ENCODE results near the gene RAB27A.
"Not testable (repeated sequence)": the region's sequence is repeated elsewhere in the genome, so short reads cannot be mapped to it uniquely, and the experiment has no call there.

The RAB27A gene

DNA sequence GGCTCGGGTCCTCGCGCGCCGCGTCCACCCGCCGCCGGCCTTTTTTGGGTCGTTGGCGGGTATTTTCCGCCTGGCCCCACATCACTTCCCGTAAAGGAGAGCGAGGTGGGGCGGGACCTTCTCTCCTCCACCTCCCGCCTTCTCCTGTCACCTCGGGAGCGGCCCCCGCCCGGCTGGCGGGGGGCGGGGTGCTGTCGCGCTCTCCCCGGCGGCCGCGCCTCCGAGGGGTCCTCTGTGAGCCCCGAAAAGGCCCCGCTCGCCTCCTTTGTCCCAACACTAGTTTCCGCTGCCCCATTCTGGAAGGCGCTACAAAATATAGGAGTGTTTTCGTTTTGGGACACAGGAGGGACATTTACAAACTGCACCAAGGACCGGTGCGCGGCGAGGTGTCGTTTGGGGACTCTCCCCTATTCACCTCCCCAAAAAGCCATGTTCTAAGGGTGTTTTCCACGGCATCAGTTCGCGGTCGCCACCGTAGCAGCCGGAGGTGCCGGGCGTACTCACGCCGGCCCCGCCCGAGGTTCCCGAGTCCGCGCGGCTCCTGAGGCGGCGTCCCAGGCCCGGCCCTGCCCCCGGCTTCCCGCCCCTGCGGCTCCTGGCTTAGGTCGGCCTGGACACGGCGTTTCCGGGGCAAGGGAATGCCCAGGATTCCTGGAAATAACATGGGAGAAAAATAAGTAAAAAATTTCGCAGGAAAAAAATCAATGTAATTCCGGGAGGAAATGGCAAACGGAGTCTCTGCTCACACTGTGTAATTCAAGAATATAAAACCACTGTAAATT is at the start of gene RAB27A:
Gene RAB27A, minus strand, starts transcription at position 68 of the 782 bp plus-strand sequence. CDS start 54,879 bp downstream, outside the sequence.
- peak; percentile 50 for DNase-seq

GRCh38 chr15:55337160-55337559 is 47.5 kb upstream of the RAB27A start:
- no peak for DNase-seq

GRCh38 chr15:55334997-55335396 is 45.4 kb upstream of the RAB27A start:
- no peak for DNase-seq

DNA sequence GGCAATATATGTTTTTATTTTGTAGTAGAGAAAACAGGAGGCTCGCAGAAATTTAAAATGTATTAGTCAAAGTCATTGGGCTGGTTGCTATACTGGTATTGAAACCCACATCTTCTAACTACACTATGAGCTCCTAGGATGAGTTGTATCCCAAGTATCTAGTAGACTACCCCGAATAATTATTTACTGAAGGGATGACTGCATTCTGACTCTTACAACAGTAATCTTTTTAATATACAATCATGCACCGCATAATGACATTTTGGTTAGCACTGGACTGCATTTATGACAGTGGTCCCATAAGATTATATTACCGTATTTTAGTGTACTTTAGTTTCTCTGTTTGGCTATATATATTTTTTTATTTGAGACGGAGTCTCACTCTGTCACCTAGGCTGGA is 44.8 kb upstream of the RAB27A start:
- DNase-seq = no peak

GRCh38 chr15:55327387-55327786 is 37.8 kb upstream of the RAB27A start:
- DNase-seq = no peak

DNA sequence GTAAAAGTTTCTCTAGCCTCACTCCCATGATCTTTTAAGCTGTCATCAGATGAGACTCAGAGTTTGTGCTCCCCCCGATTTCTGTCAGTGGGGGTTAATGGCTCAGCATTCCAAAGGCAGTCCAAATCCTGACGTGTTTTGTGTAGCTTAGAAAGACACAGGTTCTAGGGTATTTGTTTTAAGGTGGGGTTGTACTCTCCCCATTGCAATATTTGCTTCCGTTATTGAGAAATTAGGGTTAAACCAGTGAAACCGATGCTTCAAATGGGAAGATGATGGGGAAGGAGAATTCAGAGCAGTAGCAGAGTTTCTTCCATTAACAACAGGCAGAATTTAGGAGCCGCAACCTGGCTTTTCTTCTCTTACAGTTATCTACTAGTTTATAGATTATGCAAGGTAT is 32.9 kb upstream of the RAB27A start:
- DNase-seq = no peak

DNA sequence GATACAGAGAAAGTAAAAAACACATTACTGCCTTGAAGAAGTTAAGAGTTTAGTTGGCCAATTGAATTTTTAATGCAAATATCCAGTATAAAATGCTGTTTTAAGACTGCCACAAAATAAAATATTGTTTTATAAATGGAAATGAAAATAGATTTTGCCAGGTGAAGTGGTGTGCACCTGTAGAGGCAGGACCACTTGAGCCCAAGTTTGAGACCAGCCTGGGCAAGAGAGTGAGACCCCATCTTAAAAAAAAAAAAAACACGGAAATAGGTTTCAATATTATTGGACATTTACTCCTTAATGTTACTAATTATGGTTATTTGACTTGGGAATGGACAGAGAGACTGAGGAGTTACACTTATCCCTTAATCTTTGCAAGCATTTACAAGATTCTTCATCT is 31.4 kb upstream of the RAB27A start:
- no peak for DNase-seq

DNA sequence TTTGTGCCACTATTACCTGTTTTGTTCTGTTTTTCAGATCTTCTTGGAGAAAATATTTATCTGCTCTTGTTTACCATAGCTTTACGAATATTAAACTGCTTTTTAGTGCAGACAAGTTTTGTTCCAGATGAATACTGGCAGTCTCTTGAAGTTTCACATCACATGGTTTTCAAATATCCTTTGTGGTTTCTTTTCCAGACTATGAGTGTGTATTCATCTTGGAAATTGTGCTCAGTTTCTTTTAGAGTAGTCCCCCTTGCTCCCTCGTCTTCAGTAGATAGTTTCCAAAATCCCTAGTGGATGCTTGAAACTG is 30.6 kb upstream of the RAB27A start:
- no peak for DNase-seq

DNA sequence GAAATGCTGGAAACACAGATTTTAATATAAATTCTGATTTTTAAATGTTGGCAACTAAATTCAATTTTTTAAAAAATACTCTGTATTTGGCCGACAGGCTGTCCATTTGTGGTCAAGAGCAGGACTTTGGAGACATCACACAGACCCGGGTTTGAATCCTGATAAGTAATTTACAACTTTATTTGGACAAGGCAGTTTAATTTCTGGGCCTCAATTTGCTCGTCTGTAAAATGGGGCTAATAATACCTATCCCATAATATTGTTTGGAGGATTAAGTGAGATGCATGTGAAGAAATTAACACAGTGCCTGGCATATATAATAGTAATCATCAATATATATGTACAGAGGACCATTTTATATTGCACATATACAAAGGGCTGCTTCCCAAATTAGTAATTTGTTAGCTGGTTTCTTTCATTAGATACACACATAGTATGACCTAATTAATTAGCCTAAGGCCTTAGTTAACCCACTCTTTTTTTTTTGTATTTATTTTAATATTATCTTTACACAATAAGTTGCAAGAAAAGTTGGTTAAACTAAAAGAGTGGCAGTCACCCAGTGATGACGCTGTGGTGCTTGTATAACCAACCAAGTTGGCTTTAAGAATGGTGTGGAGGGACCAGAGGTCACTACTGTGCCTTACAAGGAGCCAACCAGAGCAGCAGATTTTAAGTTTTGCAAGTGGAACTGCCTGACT is 30.1 kb upstream of the RAB27A start:
- no peak for DNase-seq

DNA sequence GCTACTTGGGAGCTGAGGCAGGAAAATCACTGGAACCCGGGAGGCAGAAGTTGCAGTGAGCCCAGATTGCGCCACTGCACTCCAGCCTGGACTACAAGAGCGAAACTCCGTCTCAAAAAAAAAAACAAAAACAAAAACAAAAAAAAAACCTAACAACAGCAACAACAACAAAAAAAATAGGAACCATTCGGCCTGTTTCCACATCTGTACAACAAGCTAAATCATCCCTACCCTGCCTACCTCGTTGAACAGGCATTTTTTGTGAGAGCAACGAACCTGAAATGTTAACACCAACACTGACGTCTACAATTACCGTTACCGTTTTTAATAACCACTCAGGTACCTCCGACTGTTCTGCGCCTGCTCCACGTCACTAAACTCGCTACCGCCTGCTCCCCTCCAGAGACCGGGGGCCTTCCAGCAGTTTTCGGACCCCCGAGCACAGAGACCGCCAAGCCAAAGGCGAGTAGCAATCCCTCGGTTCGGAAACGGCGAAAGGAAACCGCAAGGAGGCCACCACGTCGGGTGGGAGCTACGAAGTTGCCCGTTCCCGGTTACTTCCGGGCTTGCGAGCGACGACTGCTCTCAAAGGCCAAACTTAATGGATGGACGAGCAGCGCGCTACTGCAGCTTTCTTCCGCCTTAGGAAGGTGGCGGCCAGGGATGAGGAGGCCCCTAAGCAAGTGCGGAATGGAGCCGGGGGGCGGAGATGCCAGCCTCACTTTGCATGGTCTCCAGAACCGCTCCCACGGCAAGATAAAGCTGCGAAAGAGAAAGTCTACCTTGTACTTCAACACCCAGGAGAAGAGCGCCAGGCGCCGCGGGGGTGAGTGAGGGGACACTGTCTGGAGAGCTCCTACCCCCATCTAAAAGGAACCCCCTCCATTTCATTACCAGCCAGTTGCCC is 29.2 kb upstream of the RAB27A start, which contains the start of the genes PIGB and PIGBOS1:
Gene PIGB, plus strand, starts transcription at position 635 of the 907 bp plus-strand sequence. Its CDS starts 29 bp downstream, at position 664.
Gene PIGBOS1, minus strand, starts transcription at position 536 of the 907 bp plus-strand sequence. CDS start 1,331 bp downstream, outside the sequence.
- peak; percentile 51 for DNase-seq

DNA sequence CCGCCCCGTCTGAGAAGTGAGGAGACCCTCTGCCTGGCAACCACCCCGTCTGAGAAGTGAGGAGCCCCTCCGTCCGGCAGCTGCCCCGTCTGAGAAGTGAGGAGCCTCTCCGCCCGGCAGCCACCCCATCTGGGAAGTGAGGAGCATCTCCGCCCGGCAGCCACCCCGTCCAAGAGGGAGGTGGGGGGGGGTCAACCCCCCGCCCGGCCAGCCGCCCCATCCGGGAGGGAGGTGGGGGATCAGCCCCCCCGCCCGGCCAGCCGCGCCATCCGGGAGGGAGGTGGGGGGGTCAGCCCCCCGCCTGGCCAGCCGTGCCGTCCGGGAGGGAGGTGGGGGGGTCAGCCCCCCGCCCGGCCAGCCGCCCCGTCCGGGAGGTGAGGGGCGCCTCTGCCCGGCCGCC is 13.2 kb upstream of the RAB27A start:
- not testable (repeated sequence) for DNase-seq

- no peak for DNase-seq
Measured at GRCh38 chr15:55297315-55297714, 7.7 kb upstream of the RAB27A start.

DNA sequence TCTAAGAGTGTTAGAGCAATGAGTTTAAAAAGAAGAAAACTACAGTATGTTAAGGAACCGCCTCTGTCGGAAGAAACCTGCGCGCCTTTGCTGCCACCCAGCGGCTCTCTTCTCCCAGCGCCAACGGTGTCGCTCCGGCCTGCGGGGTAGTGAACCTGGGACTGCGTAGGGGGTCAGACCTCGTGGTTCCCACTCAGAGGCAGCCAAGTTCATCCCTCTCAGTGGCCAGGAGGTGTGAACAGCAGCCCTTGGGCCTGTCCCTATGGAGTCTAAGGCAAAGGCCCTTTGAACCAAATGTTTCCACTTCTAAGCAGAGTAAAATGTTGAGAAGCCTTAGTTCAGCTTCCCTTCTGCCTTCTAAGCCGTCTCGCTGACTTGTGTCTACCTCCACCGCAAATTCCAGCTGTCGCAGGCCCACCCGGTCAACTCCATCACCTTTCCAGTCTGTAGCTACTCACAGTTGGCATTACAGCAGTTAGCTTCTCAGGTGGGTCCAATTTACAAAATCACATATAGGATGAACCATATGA is 980 bp upstream of the RAB27A start:
- peak; percentile 58 for DNase-seq

- DNase-seq = no peak
Measured at GRCh38 chr15:55289011-55289745, 435 bp downstream of the RAB27A start.

- DNase-seq = no peak
Measured at GRCh38 chr15:55288006-55288717, 1.5 kb downstream of the RAB27A start.

DNA sequence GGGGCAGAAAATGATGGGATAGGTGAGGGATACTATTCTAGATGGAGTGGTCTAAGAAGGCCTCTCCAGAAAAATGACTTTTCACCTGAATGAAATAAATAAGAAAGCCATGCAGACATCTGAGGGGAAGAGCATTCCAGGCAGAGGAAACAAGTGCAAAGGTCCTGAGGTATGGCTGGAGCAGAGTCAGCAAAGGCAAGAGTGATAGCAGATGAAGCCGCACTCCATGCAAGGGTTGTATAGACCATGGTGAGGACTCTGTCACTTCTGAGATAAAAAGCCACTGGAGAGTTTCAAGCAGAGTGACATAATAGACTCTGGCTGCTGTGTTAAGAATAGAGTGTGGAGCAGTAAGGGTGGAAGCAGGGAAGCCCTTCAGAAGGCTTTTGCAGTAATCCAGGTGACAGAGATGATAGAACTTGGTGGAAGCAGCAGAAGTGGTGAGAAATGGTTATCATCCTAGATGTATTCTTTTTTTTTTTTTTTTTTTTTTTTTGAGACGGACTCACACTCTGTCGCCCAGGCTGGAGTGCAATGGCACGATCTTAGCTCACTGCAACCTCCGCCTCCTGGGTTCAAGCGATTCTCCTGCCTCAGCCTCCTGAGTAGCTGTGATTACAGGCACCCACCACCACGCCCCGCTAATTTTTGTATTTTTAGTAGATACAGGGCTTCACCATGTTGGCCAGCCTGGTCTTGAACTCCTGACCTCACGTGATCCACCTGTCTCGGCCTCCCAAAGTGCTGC is 3.0 kb downstream of the RAB27A start:
- not testable (repeated sequence) for DNase-seq

DNA sequence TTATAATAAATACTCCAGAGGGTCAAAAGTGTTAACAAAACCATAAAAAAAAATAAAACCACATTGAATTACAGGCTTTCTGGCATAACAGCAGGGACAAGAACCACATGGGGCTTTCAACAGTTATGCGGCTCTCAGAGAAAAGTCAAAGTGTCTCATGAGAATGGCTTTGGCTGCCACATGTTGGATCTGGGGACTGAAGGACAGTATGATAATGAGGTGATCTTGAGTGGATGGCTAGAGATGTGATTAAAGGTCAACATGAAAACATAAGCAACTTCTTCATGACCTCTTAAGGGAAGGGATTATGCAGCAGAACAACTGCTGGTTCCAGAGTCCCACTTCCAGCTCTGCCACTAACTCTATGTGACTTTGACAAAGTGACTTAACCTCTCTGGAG is 5.2 kb downstream of the RAB27A start:
- DNase-seq = peak; percentile 12

DNA sequence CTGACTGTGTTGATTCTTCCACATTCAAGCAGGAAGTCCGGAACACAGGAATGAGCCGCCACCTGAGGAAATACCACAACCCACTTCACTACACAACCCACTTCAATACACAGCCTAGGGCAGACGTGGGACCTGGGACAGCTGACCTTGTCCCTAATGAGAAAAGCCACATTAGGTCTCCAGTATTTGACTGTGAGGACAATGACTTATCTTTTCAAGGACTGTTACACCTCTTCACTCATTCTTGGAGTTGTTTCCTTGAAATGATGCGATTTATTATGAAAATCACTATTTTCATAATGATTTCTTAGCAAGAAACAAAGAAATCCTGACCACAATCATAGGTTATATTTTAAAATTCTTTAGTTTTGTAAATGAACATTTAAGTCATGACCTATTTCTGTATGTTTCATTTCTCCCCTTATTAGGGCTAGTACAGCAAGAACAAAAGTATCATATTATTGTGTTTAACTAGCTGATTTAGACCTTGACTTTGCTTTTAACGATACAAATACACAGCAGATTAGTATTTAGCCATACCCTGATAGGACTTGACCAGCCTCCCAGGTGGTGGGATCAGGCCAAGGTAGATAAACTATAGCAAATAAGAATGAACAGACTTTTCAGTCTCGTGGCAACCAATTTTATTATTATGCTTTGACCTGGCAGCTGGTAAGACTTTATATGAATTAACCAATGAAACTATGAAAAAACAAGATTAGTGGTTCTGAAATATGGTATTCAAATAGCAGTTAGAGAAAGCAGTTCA is 6.0 kb downstream of the RAB27A start:
- DNase-seq = no peak

DNA sequence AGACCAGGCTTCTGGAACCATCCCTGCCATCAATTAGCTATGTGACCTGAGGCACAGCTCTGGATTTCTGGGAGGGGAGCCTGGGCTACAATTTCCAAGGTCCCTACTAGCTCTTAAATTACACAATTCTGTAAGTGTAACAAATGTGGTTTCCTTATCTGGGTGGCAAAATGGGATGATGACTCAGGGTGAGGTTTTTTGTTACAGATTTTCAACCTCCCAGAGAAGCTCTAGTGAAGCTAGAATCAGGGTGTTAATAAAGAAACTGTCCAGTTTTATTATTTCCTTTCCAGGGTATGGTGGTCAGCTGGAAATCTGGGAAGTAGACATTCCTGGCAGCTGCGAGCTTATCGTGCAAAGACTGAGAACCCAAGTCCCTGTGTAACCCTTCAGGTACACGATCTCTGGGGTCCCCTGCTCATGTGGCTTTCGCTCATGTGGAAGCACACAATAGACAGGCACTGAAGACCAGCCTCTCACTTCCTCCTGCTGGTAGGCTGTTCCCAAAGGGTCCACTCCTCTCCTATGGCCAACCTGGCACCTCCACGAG is 7.3 kb downstream of the RAB27A start:
- no peak for DNase-seq
